GM18499 (cell line): ENCODE measurements around the gene FAM89A.

ENCODE experiments used
- ATAC-seq: cut with Tn5 transposase; IDR thresholded peaks from one replicate; pipeline ENCODE4 v1.9.1; 2021; ENCODE audit warnings: moderate number of reproducible peaks; ENCODE audit not compliant: insufficient read depth, unreplicated experiment

Gene FAM89A

GRCh38 chr1:230975636-230976035 is 64.4 kb downstream of the FAM89A start:
- no peak for ATAC-seq

GRCh38 chr1:230972855-230973271 is 67.2 kb downstream of the FAM89A start:
- ATAC-seq, result peak; percentile 86

GRCh38 chr1:230971771-230972170 is 68.3 kb downstream of the FAM89A start:
- ATAC-seq, result no peak

- ATAC-seq, result no peak
These were observed 69.6 kb downstream of the FAM89A start for GRCh38 chr1:230970432-230970831.
